ENCODE measurements around the gene PRDX5.

DNA sequence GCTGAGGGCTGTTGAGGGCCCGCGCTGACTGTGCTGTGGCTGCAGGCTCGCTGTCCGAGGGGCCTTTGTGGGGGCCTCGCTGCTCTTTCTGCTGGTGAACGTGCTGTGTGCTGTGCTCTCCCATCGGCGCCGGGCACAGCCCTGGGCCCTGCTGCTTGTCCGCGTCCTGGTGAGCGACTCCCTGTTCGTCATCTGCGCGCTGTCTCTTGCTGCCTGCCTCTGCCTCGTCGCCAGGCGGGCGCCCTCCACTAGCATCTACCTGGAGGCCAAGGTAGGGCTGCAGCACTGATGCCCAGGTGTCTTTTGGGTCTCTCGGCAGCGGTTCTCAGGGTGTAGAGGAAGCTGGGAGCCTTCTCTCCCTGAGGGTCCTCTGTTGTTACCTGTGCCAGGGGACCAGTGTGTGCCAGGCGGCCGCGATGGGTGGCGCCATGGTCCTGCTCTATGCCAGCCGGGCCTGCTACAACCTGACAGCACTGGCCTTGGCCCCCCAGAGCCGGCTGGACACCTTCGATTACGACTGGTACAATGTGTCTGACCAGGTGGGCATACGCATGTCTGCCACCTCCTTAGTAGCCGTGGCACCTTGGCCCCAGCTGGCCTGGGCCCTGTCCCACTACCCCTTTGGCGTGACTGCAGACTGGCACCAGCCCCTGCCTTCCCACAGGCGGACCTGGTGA, 30.1 kb upstream of the PRDX5 start:
- TF ChIP-seq, protein P1, sequence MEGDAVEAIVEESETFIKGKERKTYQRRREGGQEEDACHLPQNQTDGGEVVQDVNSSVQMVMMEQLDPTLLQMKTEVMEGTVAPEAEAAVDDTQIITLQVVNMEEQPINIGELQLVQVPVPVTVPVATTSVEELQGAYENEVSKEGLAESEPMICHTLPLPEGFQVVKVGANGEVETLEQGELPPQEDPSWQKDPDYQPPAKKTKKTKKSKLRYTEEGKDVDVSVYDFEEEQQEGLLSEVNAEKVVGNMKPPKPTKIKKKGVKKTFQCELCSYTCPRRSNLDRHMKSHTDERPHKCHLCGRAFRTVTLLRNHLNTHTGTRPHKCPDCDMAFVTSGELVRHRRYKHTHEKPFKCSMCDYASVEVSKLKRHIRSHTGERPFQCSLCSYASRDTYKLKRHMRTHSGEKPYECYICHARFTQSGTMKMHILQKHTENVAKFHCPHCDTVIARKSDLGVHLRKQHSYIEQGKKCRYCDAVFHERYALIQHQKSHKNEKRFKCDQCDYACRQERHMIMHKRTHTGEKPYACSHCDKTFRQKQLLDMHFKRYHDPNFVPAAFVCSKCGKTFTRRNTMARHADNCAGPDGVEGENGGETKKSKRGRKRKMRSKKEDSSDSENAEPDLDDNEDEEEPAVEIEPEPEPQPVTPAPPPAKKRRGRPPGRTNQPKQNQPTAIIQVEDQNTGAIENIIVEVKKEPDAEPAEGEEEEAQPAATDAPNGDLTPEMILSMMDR (conservative IDR thresholded peaks at IDR 0.05; ENCODE audit: low read depth in 2 of 2), result no peak
- no peak for TF ChIP-seq EZH2 (IDR thresholded peaks at IDR 0.05; ENCODE audit: low read depth, unreplicated experiment)
- TF ChIP-seq, protein P2, sequence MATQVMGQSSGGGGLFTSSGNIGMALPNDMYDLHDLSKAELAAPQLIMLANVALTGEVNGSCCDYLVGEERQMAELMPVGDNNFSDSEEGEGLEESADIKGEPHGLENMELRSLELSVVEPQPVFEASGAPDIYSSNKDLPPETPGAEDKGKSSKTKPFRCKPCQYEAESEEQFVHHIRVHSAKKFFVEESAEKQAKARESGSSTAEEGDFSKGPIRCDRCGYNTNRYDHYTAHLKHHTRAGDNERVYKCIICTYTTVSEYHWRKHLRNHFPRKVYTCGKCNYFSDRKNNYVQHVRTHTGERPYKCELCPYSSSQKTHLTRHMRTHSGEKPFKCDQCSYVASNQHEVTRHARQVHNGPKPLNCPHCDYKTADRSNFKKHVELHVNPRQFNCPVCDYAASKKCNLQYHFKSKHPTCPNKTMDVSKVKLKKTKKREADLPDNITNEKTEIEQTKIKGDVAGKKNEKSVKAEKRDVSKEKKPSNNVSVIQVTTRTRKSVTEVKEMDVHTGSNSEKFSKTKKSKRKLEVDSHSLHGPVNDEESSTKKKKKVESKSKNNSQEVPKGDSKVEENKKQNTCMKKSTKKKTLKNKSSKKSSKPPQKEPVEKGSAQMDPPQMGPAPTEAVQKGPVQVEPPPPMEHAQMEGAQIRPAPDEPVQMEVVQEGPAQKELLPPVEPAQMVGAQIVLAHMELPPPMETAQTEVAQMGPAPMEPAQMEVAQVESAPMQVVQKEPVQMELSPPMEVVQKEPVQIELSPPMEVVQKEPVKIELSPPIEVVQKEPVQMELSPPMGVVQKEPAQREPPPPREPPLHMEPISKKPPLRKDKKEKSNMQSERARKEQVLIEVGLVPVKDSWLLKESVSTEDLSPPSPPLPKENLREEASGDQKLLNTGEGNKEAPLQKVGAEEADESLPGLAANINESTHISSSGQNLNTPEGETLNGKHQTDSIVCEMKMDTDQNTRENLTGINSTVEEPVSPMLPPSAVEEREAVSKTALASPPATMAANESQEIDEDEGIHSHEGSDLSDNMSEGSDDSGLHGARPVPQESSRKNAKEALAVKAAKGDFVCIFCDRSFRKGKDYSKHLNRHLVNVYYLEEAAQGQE (IDR thresholded peaks at IDR 0.05; ENCODE audit: unreplicated experiment), result no peak
- TF ChIP-seq EZH2phosphoT487 (IDR thresholded peaks at IDR 0.05; ENCODE audit: unreplicated experiment), result no peak
- TF ChIP-seq POLR2AphosphoS5 (IDR thresholded peaks at IDR 0.05; ENCODE audit: low read depth), result no peak
- TF ChIP-seq JUNB (IDR thresholded peaks at IDR 0.05; ENCODE audit: unreplicated experiment), result no peak
